H9 (cell line): ENCODE results near the gene NKD2. TPM values are rescaled to one million over a fixed set of nuclear protein-coding genes. Genes with fewer than 3 reads are reported as not detected.

ENCODE experiments used
- DNase-seq: peaks from one replicate; pipeline ENCODE4 v3.0.0-alpha.2; 2017
- H2AFZ ChIP-seq: one replicate; pipeline ENCODE4 v1.6.1; 2013; ENCODE audit warnings: mild to moderate bottlenecking, low read length, control low read depth, moderate library complexity
- H2AK5ac ChIP-seq: 2 replicates; pipeline ENCODE4 v1.6.1; 2013; ENCODE audit warnings: low read length, control low read depth, mixed read lengths; ENCODE audit not compliant: insufficient read length
- H2BK120ac ChIP-seq: one replicate; pipeline ENCODE4 v1.6.1; 2013; ENCODE audit warnings: low read depth, mild to moderate bottlenecking, low read length, control low read depth, inconsistent platforms; ENCODE audit not compliant: poor library complexity, severe bottlenecking
- H2BK12ac ChIP-seq: 2 replicates; pipeline ENCODE4 v1.6.1; 2013; ENCODE audit warnings: low read length, control low read depth, mixed read lengths, low read depth; ENCODE audit not compliant: insufficient read length
- H2BK15ac ChIP-seq: 2 replicates; pipeline ENCODE4 v1.6.1; 2013; ENCODE audit warnings: low read depth, low read length, control low read depth
- H2BK20ac ChIP-seq: one replicate; pipeline ENCODE4 v1.6.1; 2013; ENCODE audit warnings: low read depth, mild to moderate bottlenecking, low read length, control low read depth, inconsistent platforms; ENCODE audit not compliant: poor library complexity, severe bottlenecking
- H2BK5ac ChIP-seq: 2 replicates; pipeline ENCODE4 v1.6.1; 2013; ENCODE audit warnings: low read length, control low read depth, mixed read lengths; ENCODE audit not compliant: insufficient read length
- H3K14ac ChIP-seq: 2 replicates; pipeline ENCODE4 v1.6.1; 2013; ENCODE audit warnings: low read length, control low read depth; ENCODE audit not compliant: insufficient read depth
- H3K18ac ChIP-seq: 2 replicates; pipeline ENCODE4 v1.6.1; 2013; ENCODE audit warnings: low read depth, mild to moderate bottlenecking, mixed read lengths, low read length, control low read depth; ENCODE audit not compliant: insufficient read length
- H3K23ac ChIP-seq: 2 replicates; pipeline ENCODE4 v1.6.1; 2013; ENCODE audit warnings: low read length, control low read depth, mixed read lengths, low read depth; ENCODE audit not compliant: insufficient read length
- H3K23me2 ChIP-seq: 2 replicates; pipeline ENCODE4 v1.6.1; 2013; ENCODE audit warnings: low read depth, mild to moderate bottlenecking, mixed read lengths, low read length, control low read depth; ENCODE audit not compliant: insufficient read length, poor library complexity, severe bottlenecking
- H3K27ac ChIP-seq: 2 replicates; pipeline ENCODE4 v1.5.1; 2013; ENCODE audit warnings: low read length, control low read depth, mixed read lengths, low read depth; ENCODE audit not compliant: insufficient read length
- H3K27me3 ChIP-seq: 2 replicates; pipeline ENCODE4 v1.6.1; 2013; ENCODE audit warnings: low read length, control low read depth, inconsistent platforms; ENCODE audit not compliant: insufficient read depth
- H3K4ac ChIP-seq: 2 replicates; pipeline ENCODE4 v1.6.1; 2013; ENCODE audit warnings: low read depth, mild to moderate bottlenecking, control low read depth, inconsistent platforms, low read length, moderate library complexity
- H3K4me1 ChIP-seq: 2 replicates; pipeline ENCODE4 v1.6.1; 2013; ENCODE audit warnings: low read length, control low read depth, inconsistent platforms; ENCODE audit not compliant: insufficient read depth
- H3K4me2 ChIP-seq: 2 replicates; pipeline ENCODE4 v1.6.1; 2013; ENCODE audit warnings: low read length, control low read depth, mixed read lengths; ENCODE audit not compliant: insufficient read length, insufficient read depth
- H3K56ac ChIP-seq: 2 replicates; pipeline ENCODE4 v1.6.1; 2013; ENCODE audit warnings: low read depth, mild to moderate bottlenecking, mixed read lengths, low read length, control low read depth; ENCODE audit not compliant: insufficient read length
- H3K79me1 ChIP-seq: 2 replicates; pipeline ENCODE4 v1.6.1; 2013; ENCODE audit warnings: low read depth, mild to moderate bottlenecking, moderate library complexity, low read length, control low read depth, inconsistent platforms; ENCODE audit not compliant: insufficient read depth, poor library complexity, severe bottlenecking
- H3K79me2 ChIP-seq: 2 replicates; pipeline ENCODE4 v1.6.1; 2013; ENCODE audit warnings: low read length, control low read depth, inconsistent platforms; ENCODE audit not compliant: insufficient read depth
- H3K9ac ChIP-seq: 2 replicates; pipeline ENCODE4 v1.6.1; 2013; ENCODE audit warnings: low read length, control low read depth, mixed read lengths; ENCODE audit not compliant: insufficient read length; ENCODE audit errors: extremely low read depth
- H3K9me3 ChIP-seq: one replicate; pipeline ENCODE4 v1.6.1; 2013; ENCODE audit warnings: low read depth, low read length, inconsistent platforms; ENCODE audit not compliant: control insufficient read depth
- H3T11ph ChIP-seq: one replicate; pipeline ENCODE4 v1.6.1; 2013; ENCODE audit warnings: mild to moderate bottlenecking, low read length, control low read depth, inconsistent platforms
- H4K20me1 ChIP-seq: one replicate; pipeline ENCODE4 v1.6.1; 2013; ENCODE audit not compliant: control insufficient read depth, insufficient read length, insufficient read depth
- H4K5ac ChIP-seq: 2 replicates; pipeline ENCODE4 v1.6.1; 2013; ENCODE audit warnings: low read depth, mild to moderate bottlenecking, mixed read lengths, low read length, control low read depth; ENCODE audit not compliant: insufficient read length
- H4K8ac ChIP-seq: replicated peaks from 2 replicates; pipeline ENCODE4 v1.6.1; 2013; ENCODE audit warnings: low read length, control low read depth, mixed read lengths, low read depth; ENCODE audit not compliant: insufficient read length
- H4K91ac ChIP-seq: 2 replicates; pipeline ENCODE4 v1.6.1; 2013; ENCODE audit warnings: low read depth, mild to moderate bottlenecking, moderate library complexity, mixed read lengths, low read length, control low read depth; ENCODE audit not compliant: insufficient read length
- H3K27ac Mint-ChIP-seq, 3 experiments: 2 replicates in 2 of 3; 3 replicates in 1 of 3; pipeline ENCODE4 v1.8.0; 2020 to 2021; ENCODE audit warnings: mixed read lengths in 3 of 3, mild to moderate bottlenecking in 1 of 3, moderate library complexity in 1 of 3
- H3K27me3 Mint-ChIP-seq: 2 replicates; pipeline ENCODE4 v1.8.0; 2021; ENCODE audit warnings: low read depth, mild to moderate bottlenecking, moderate library complexity, mixed read lengths
- H3K36me3 Mint-ChIP-seq, 3 experiments: 2 replicates in 2 of 3; 3 replicates in 1 of 3; pipeline ENCODE4 v1.8.0; 2020 to 2021; ENCODE audit warnings: low read depth in 3 of 3, mixed read lengths in 3 of 3; ENCODE audit not compliant: insufficient read depth in 1 of 3
- H3K4me1 Mint-ChIP-seq, 2 experiments: 2 replicates each; pipeline ENCODE4 v1.8.0; 2020; ENCODE audit warnings: mixed read lengths in 2 of 2
- H3K4me3 Mint-ChIP-seq, 2 experiments: 2 replicates in 1 of 2; 3 replicates in 1 of 2; pipeline ENCODE4 v1.8.0; 2020 to 2021; ENCODE audit warnings: mild to moderate bottlenecking in 2 of 2, mixed read lengths in 2 of 2, moderate library complexity in 1 of 2
- H3K9me3 Mint-ChIP-seq, 2 experiments: 2 replicates in 1 of 2; 3 replicates in 1 of 2; pipeline ENCODE4 v1.8.0; 2020; ENCODE audit warnings: mild to moderate bottlenecking in 2 of 2, mixed read lengths in 2 of 2, moderate library complexity in 1 of 2
- WGBS: extraction: QIAGEN DNeasy Blood & Tissue Kit; methylation state at CpG from one replicate; pipeline ENCODE4 v1.1.7; 2013; ENCODE audit warnings: missing lambda C conversion rate, low lambda C conversion rate, mixed read lengths; ENCODE audit not compliant: insufficient read length; ENCODE audit errors: extremely low coverage; 5-methylcytosine and 5-hydroxymethylcytosine counted together
- total RNA-seq: library from RNA; stranded (reverse); gene quantifications from 2 replicates; pipeline ENCODE4 v1.2.1, GENCODE V29; 2021
- TF ChIP-seq, protein P1 (sequence below): fragments of 200-600 bp; sonication (generic); conservative IDR thresholded peaks from 3 replicates; pipeline ENCODE4 v1.8.0; 2021; ENCODE audit warnings: antibody characterized with exemption, mild to moderate bottlenecking

The NKD2 gene
- total RNA-seq, 1 experiment from 2014 or later: 7.3 TPM

DNA sequence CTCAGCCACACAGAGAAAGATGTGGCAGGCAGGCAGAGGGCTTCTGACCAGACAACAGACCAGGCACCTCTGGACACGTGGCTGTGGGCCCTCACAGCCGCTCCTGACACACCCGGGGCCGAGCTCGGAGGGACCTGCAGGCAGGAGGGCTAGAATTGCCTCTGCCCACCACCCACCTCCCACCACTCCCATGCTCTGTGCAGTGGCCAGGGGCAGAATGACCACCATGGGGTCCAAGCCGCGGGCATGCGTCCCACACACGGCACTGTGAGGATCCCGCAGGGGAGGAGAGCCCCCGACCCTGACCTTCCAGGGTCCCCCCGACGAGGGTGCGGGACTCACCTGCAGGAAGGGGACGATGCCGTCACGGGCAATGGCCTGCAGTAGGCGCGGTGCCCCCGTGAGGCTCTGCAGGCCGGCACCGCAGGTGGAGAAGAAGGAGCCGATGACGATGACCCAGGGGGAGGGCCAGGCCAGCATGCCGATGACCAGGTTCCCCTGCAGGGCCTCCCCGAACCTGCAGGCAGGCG, 69.0 kb downstream of the NKD2 start:
- H3K23me2 ChIP-seq: no peaks in the 10 kb centered on the region
- no peak overlapping the region for H2BK12ac ChIP-seq
- no peak overlapping the region for H2BK5ac ChIP-seq
- no peak overlapping the region for H3K27ac Mint-ChIP-seq
- H2BK120ac ChIP-seq: no peak overlapping the region
- no peak overlapping the region for H3K27ac ChIP-seq
- no peak overlapping the region for H3K23ac ChIP-seq
- no peaks in the 10 kb centered on the region for H3K4me1 Mint-ChIP-seq
- no peak overlapping the region for H3K4me2 ChIP-seq
- no peak overlapping the region for H3K14ac ChIP-seq
- H3K9me3 ChIP-seq: no peaks in the 10 kb centered on the region
- H3K79me1 ChIP-seq: no peaks in the 10 kb centered on the region
- no peak overlapping the region for H4K8ac ChIP-seq
- H3K4me1 ChIP-seq: no peaks in the 10 kb centered on the region
- H4K5ac ChIP-seq: no peak overlapping the region
- H3K9ac ChIP-seq: no peak overlapping the region
- no peak overlapping the region for H2AK5ac ChIP-seq
- H2BK15ac ChIP-seq: no peak overlapping the region
- H3K4me3 Mint-ChIP-seq: no peak overlapping the region
- TF ChIP-seq, protein P1, sequence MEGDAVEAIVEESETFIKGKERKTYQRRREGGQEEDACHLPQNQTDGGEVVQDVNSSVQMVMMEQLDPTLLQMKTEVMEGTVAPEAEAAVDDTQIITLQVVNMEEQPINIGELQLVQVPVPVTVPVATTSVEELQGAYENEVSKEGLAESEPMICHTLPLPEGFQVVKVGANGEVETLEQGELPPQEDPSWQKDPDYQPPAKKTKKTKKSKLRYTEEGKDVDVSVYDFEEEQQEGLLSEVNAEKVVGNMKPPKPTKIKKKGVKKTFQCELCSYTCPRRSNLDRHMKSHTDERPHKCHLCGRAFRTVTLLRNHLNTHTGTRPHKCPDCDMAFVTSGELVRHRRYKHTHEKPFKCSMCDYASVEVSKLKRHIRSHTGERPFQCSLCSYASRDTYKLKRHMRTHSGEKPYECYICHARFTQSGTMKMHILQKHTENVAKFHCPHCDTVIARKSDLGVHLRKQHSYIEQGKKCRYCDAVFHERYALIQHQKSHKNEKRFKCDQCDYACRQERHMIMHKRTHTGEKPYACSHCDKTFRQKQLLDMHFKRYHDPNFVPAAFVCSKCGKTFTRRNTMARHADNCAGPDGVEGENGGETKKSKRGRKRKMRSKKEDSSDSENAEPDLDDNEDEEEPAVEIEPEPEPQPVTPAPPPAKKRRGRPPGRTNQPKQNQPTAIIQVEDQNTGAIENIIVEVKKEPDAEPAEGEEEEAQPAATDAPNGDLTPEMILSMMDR: no peak
- no peaks in the 10 kb centered on the region for H3K9me3 Mint-ChIP-seq
- H3K36me3 Mint-ChIP-seq: peaks cover 8 to 32% (median 25%) of the 10 kb centered on the region in 3 experiments
- H4K91ac ChIP-seq: no peak overlapping the region
- no peaks in the 10 kb centered on the region for H3K27me3 Mint-ChIP-seq
- no peaks in the 10 kb centered on the region for H3K27me3 ChIP-seq
- no peak overlapping the region for H3T11ph ChIP-seq
- H3K4ac ChIP-seq: no peak overlapping the region
- H3K18ac ChIP-seq: no peak overlapping the region
- WGBS: no CpG with 5 or more reads among the region's 27 CpGs
- no peaks in the 10 kb centered on the region; the same call in 1 of the 2 replicates for H3K79me2 ChIP-seq
- no peak for DNase-seq
- H2AFZ ChIP-seq: no peak overlapping the region
- no peaks in the 10 kb centered on the region for H4K20me1 ChIP-seq
- no peak overlapping the region for H3K56ac ChIP-seq
- H2BK20ac ChIP-seq: no peak overlapping the region
